GM18858 (cell line): Measurements from ENCODE around the gene PPP1R36.
A peak's percentile ranks its signal among the peaks of the same experiment; 100 is the strongest.
"Not testable (repeated sequence)": the region's sequence is repeated elsewhere in the genome, so short reads cannot be mapped to it uniquely, and the experiment has no call there.

Experiments used
- ATAC-seq: cut with Tn5 transposase; IDR thresholded peaks from one replicate; pipeline ENCODE4 v1.9.1; 2021; ENCODE audit not compliant: unreplicated experiment

Gene PPP1R36

DNA sequence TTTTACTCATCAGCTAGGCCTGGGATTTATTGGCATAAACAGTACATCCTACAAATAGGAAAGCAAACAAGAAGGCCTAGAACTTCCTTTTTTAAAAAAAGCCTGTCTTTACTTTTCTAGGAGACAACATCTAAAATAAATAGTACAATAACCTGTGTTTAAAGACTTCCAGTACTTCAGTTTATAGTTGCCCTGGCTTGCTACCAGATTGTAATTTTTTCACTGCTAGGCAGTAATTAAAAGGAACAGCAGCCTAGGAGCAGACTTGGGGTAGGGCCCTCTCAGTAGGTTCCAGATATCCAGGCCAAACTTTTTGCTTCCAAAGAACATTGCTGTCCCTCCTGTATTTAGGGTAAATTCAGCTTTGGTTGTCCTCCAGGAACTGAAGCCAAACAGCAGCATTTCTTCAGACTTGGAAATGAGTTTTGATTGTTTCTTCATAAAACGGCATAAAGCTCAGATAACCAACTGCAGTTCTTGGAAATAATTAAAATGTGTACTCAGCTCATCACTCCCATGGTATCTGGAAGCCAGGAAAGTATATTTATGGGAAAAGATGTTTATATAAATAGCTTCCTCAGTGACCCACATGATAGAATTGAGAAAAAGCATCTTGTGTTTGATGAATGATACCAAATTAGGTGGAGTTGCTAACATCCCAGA lies 61.7 kb downstream of the PPP1R36 start:
- ATAC-seq = no peak

DNA sequence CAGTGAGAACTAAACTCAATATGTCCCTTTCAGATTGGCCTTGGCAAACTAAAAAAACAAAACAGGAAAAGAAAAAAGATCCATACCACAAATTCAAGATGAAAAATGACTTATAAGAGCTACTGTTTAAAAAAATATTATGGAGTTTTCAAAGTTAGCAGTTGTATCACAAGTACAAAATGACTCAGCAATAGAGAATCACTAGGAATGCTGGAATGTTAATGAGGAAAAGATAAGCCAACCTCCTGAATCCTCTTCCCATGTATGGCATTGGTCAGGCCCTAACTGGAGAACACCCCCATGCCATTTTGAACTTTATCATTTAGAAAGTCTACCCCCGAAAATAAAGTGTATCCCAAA lies 62.2 kb downstream of the PPP1R36 start:
- ATAC-seq = no peak

DNA sequence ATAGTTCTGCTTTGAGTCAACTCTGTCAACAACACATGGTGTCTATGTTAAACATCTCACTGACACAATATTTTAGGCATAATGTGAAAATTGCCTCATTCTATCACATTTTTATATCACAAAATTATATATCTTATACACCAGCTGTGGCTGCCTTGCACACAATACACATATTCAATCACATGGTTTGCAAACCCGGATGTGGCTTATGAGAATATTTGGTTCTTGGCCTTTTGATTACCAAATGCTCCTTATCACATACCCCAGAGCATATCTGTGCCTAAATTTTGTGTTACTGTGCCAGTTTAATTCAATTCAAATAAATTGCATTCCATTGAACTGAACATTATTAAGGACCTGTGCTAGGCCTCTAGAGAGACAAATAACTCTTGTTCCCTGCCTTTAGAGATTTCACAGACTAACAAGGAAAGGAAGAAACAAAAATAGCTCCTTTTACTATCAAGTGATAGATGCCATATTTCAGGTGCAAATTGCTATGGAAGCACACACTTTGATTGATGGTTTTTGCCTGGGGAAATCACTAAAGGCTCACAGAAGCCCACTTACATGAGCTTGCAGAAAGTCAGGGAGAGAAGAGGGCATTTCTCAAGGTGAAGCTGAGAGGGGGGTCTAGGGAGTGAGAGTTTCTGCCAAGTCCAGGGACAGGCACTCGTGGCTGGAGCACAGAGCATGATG lies 63.4 kb downstream of the PPP1R36 start:
- ATAC-seq = no peak

DNA sequence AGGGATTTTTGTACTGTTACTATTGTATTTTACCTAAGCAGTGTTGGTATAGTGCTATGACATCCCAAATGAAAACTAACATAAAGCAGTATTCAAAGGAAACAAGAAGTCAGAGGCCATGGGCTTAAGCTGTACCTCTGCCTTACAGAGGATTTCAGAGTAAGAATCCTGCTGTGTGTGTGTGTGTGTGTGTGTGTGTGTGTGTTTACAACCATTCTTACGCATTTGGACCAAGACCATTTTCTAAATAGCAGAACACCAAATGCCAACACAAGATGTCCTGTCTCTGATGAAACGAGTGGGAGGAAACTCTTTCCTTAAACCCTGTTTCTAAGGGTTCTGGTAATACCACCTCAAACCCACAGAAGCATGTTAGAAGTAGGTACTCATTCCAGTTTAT lies 64.4 kb downstream of the PPP1R36 start:
- no peak for ATAC-seq

DNA sequence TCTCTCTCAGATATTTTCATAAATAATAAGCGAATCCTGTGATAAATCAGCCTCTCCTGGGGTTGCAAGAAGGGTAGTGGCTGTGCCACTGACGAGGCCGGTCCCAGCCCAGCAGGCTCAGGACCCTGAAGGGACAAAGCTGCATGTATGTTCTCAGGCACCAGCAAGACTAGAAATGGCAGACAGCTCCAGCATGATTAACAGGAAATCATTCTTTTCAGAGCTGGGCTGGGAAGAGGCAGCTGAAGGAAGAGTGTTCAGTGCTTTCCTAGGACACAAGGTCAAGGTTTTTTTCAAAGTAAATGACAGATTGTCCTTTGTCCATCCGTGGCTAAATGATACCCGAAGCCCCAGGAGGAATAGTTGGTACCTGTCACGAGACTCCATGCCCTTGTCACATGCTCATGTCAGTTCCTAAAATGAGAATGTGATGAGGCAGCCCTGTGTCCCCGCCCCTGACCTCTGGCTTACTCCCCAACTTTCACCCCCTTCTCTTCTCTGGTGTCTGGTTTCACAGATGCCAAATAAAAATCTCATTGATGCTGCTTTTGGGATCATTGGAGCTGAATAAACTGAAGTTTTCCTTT lies 65.1 kb downstream of the PPP1R36 start:
- ATAC-seq = no peak

DNA sequence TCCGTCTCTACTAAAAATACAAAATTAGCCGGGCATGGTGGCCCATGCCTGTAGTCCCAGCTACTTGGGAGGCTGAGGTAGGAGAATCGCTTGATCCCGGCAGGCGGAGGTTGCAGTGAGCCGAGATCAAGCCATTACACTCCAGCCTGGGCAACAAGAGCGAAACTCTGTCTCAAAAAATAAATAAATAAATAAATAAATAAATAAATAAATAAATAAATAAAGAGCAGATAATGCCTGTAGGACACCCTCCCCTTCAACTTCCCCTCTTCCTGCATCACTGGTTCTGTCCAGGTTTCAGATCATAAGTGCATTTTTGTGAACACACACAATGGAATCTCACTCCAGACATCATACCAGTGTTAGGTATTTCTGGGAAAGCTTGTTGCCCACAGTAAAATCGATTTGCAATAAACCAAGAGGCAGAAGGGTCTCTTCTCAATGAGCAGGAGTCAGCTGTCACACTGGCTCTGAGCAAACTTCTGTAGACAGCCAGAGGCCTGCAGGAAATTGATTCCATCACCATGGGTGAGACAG lies 68.2 kb downstream of the PPP1R36 start:
- not testable (repeated sequence) for ATAC-seq

DNA sequence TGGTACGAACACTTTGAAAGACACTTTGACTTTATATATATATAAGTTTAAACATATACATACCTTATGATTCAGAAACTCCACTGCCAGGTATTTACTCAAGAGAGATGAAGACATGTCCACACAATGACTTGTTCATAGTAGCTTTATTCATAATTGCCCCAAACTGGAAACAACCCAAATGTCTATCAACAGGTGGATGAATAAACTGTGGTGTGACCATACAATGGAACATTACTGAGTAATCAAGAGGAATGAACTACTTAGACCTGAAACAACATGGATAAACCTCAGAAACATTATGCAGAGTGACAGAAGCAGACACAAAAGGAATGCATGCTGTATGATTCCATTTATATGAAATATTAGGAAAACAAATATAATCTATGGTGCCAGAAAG lies 71.1 kb downstream of the PPP1R36 start:
- ATAC-seq = no peak

DNA sequence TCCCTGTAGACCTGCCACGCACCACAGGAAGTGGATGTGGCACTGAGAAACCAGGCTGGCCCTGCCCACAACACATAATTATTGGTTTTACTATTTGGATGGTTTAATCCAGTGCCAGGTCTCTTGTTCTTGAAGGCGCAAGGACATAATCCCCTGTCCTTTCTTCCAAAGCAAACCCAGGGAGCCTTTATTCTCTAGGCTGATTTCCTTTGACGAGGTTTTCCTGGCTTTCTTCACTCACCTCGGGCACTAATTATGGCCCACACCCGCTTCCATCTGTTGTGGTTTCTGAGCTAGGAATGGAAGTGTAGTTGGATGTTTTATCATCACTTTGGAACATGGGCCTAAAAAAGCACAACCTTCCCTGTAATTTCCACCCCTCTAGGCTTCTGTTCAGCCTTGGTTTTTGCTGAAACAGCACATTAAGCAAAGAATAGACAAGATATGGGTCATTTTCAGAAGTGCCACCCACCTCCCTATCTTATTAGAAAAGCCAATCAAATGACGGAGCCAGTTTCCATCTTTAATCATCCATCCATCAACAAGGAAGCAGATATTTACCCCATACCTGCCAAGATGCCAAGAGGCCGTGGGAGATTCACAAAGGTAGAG lies 73.9 kb downstream of the PPP1R36 start:
- no peak for ATAC-seq

DNA sequence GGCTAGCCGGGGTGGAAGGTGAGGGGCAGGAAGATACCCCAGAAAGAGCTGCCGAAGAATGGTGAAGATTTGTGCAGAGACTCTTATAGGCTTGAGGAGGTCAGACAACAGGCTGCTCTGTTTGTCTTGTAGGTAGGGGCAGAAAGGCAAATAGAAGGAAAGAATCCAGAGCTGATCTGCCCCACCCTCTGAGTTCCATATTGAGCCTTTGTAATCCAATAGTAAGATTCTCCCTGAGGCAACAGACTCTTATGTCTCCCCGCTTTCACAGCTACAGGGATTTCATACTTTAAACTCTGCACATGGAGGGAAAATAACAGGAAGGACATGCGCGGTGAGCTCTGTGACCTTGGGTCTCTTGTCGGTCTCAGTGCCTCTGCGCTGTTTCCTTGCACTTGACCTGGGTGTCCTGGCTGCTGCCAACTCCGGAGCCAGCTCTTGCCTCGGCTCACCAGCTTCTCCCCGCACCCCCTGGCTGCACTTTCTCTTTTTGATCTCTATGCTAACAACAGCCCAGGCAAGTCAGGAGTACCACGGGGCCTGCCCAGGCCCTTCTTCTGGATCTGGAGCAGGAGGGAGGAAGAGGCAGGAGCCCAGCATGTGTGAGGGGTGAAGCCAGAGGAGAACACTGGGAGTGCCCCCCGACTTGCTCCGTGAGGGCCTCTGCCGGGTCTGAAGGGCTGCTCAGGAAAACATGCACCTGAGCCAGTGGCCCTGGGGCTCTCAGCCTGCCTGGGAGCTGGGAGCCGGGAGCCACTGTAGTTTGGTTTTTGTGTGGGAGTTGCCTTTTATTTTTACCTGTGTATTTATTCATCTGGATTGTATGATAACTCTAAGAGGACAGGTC lies 75.8 kb downstream of the PPP1R36 start:
- ATAC-seq = no peak

DNA sequence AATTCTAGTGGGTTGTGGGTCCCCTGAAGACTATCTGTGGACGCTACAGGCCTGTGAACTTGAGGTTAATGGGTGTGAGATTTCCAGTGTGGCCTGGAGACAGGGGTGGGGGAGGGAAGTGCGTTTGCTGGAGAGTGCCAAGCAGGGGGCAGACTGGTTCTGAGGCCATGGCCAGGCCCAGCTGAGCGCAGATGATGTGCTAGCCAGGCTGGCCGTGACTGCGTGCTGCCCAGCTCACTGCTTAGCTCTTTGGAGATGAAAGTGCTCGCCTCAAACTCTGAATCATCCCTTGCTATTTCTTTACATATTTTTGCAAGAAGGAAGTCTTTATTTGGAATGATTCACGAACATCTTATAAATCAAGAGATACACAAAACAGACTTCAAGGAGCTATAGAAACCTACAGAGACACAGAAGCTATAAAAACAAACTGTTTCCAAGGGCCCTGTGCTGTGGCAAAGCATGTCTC lies 79.2 kb downstream of the PPP1R36 start:
- ATAC-seq = no peak

DNA sequence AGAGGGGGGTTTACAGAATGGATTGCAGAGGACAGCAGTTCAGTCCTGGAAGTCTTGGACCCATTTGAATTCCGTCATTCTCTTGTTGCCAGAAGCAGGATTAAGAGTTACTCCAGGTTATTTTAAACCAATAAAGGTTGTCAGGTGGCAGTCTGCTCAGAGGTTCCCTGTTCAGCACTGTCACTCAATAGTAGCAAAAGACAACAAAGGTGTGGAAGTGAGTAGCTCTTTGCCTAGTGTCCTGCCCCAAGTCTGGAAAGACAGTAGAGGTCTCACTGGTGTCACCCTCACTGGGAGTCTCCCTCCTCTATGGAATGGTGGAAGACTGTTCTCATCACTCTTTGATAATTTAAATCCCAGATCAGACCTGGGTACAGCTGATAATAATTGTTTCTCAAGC lies 81.0 kb downstream of the PPP1R36 start:
- ATAC-seq = no peak

DNA sequence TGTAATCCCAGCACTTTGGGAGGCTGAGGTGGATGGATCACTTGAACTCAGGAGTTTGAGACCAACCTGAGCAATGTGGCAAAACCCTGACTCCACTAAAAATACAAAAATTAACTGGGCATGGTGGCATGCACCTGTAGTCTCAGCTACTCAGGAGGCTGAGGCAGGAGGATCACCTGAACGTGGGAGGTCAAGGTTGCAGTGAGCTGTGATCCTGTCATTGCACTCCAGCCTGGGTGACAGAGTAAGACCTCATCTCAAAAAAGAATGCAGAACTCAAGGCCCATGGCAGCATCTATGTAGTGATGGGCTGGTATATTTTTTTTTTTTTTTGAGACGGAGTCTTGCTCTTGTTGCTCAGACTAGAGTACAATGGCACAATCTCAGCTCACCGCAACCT lies 81.5 kb downstream of the PPP1R36 start:
- not testable (repeated sequence) for ATAC-seq

DNA sequence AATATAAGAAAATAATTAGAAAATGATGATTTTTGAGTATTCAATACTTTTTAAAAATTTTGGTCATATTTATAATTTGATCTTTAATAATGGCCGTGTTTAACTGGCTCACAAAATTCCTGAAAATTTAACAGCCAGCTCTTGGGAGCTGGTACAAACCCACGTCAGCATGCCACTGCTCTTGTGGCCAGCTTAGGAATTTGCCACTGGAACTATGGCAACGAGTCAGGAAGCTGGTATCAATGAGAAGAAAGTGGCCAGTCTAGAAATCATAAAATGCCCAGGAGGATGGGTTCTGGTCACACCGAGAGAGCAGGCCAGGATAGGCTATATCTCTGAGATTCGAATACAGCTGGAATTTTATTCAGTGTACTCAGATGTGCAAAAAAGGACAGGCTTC lies 82.3 kb downstream of the PPP1R36 start:
- ATAC-seq = no peak

DNA sequence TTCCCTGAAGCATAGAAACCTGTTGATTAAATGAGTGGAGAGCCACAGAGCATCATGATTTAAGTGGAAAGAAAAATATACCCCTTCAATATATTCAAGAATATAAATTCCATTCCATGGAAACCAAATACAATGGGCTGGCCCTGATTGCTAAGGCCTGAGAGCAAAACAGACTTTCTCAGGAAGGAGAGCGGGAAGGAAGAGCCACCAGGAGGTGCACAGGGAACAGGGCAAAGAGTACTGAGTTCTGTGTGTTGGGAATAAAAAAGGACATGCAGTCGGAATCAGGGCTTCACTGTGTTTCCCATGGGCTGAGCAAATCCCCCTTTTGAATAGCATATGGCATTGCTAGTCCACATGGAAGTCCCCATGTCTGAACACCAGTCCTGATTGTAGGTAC lies 84.8 kb downstream of the PPP1R36 start:
- ATAC-seq = no peak

DNA sequence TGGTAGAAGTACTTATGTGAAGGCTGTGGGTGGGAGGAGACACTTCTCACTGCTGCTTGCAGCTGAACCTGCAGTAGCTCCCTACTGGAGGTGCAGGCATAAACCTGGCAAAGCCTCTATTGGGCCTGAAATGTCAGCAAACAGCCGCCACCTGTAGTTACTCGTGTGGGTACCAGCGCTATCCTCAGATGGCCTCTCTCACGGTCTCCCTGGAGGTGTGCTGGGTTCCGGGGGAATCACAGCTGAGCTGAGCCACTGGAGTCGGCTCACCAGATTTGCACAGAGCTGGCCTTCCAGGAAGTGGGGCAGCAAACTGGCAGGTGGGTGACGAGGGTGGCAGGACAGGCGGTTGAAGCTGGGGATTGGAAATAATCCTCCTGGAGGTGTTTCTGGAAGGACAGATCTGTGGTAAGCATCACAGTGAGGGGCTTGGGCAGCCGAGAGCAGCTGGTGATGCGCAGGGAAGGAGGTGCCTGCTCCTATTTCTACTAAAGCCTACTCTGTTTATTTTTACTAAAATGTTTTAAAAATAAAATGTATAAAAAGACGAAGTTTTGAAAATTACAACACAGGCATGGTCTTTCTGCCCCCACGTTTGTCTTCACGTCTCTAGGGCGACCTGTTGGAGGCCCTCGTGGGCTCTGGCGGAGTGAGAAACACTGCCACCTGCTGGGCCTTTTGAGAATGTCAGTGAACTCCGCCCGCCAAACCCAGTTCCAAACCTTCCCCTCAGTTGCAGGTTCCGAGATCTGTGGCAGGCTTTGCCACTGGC lies 86.6 kb downstream of the PPP1R36 start:
- peak; percentile 62 for ATAC-seq

DNA sequence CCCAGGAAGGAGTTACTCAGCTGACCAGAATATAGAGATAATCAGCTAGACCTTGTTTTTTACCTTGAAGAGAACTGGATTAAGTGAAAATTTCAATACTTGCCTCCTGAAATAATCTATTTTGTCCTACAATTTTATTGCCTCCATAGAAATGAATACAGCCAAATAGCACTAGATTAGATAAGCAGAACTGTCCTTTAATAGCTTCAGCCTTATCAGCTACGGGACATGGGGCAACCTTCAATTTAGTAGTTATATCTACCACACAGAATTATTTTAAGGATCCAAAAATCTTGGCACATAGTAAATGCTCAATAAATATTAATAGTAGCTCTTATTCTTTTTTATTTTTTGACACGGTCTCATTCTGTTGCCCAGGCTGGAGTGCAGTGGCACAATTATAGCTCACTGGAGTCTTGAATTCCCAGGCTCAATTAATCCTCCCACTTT lies 87.2 kb downstream of the PPP1R36 start:
- no peak for ATAC-seq

DNA sequence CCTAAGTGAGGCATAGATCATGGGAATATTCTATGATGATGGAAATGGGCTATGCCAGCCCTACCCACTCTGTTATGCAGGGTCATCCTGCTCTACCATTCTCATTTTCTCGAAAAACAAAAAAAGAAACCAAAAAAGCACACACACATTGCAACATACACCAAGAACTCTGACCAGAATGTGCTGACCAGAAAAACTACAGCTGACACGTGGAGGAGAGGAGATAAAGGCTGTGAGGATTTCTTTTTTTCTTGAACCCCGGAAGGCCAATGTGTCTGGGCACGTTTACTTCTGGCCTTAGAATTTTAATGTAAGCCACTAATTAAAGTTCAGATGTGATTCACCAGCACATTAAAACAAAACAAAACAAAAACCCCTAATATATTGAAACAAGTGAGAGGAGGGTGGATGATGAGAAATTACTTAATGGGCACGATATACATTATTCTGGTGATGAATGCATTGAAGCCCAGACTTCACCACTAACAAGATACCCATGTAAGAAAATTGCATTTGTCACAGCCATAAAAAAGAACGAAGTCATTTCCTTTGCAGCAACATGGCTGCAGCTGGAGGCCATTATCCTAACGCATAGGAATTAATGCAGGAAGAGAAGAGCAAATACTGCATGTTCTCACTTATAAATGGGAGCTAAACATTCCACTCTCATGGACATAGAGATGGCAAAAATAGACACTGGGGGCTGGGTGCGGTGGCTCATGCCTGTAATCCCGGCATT lies 88.1 kb downstream of the PPP1R36 start:
- ATAC-seq = no peak

DNA sequence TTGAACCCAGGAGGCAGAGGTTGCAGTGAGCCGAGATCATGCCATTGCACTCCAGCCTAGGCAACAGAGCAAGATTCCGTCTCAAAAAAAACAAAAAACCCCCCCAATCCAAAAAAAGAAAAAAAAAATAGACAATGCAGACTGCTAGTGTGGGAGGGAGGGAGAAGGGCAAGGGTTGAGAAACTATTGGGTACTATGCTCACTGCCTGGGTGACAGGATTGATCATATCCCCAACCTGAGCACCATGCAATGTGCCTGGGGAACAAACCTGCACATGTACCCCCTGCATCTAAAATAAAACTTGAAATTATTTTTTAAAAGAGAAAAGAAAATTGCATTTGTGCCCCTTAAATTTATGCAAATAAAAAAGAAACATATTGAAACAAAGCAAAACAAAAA lies 88.9 kb downstream of the PPP1R36 start:
- no peak for ATAC-seq
